Skin epidermis (tissue), 12 donors: ENCODE measurements around the gene ADGRF1.
"Not testable (repeated sequence)": the region's sequence is repeated elsewhere in the genome, so short reads cannot be mapped to it uniquely, and the experiment has no call there.

ENCODE experiments used
- H3K27ac ChIP-seq, 21 experiments: fragments of 200-600 bp; sonication (generic) in 11 of 21; one replicate each; pipeline ENCODE4 v1.5.0; 2020; ENCODE audit warnings: mild to moderate bottlenecking in 3 of 21, inconsistent platforms in 2 of 21, moderate library complexity in 2 of 21
- H3K4me3 ChIP-seq, 7 experiments: fragments of 200-600 bp; sonication (generic) in 2 of 7; one replicate each; pipeline ENCODE4 v1.5.0; 2020; ENCODE audit warnings: inconsistent platforms in 2 of 7, mild to moderate bottlenecking in 2 of 7, moderate library complexity in 1 of 7

The ADGRF1 gene

GRCh38 chr6:47062346-47062745 is 20.2 kb upstream of the ADGRF1 start:
- no peak overlapping the region for H3K4me3 ChIP-seq
- peak overlapping the region in 2 of 21 experiments; percentile 17 to 28 for H3K27ac ChIP-seq

- no peak overlapping the region for H3K4me3 ChIP-seq
- H3K27ac ChIP-seq, result peak overlapping the region in 4 of 21 experiments; percentile 2 to 42 (median 20)
Observed at GRCh38 chr6:47061309-47062300, 19.5 kb upstream of the ADGRF1 start.

- Histone ChIP-seq H3K4me3 (no peak overlapping the region), H3K27ac (no peak overlapping the region)
Observed at GRCh38 chr6:47059216-47059885, 17.2 kb upstream of the ADGRF1 start.

- Histone ChIP-seq H3K27ac (no peak overlapping the region), H3K4me3 (no peak overlapping the region)
Observed at GRCh38 chr6:47057830-47058540, 15.9 kb upstream of the ADGRF1 start.

GRCh38 chr6:47056832-47057231 is 14.7 kb upstream of the ADGRF1 start:
- no peak overlapping the region for H3K27ac ChIP-seq
- no peak overlapping the region for H3K4me3 ChIP-seq

- H3K4me3 ChIP-seq, H3K27ac ChIP-seq: not testable (repeated sequence)
Observed at GRCh38 chr6:47054302-47054701, 12.2 kb upstream of the ADGRF1 start.

GRCh38 chr6:47048638-47049037 is 6.5 kb upstream of the ADGRF1 start:
- H3K4me3 ChIP-seq, result no peak overlapping the region
- no peak overlapping the region for H3K27ac ChIP-seq

- no peak overlapping the region for H3K4me3 ChIP-seq
- no peak overlapping the region for H3K27ac ChIP-seq
Observed at GRCh38 chr6:47047479-47048407, 5.6 kb upstream of the ADGRF1 start.

- Histone ChIP-seq H3K4me3 (no peak overlapping the region), H3K27ac (no peak overlapping the region)
Observed at GRCh38 chr6:47047097-47047478, 5.0 kb upstream of the ADGRF1 start.

GRCh38 chr6:47044397-47044796 is 2.3 kb upstream of the ADGRF1 start:
- Histone ChIP-seq H3K27ac (peak overlapping the region in 3 of 21 experiments; percentile 19 to 55 (median 42)), H3K4me3 (no peak overlapping the region)

GRCh38 chr6:47043286-47043685 is 1.2 kb upstream of the ADGRF1 start:
- no peak overlapping the region for H3K27ac ChIP-seq

GRCh38 chr6:47041741-47042140 is 391 bp downstream of the ADGRF1 start:
- H3K27ac ChIP-seq, result no peak overlapping the region
- no peak overlapping the region for H3K4me3 ChIP-seq

More at GRCh38 chr6:47043286-47043685, 1.2 kb upstream of the ADGRF1 start:
- no peak overlapping the region for H3K4me3 ChIP-seq

- H3K4me3 ChIP-seq, result no peak overlapping the region
- H3K27ac ChIP-seq, result peak overlapping the region in 1 of 21 experiments; percentile 21
Observed at GRCh38 chr6:47034926-47035325, 7.2 kb downstream of the ADGRF1 start.

GRCh38 chr6:47034421-47034820 is 7.7 kb downstream of the ADGRF1 start:
- Histone ChIP-seq H3K4me3 (no peak overlapping the region), H3K27ac (peak overlapping the region in 2 of 21 experiments; percentile 20 to 21)

GRCh38 chr6:47032974-47033765 is 9.0 kb downstream of the ADGRF1 start:
- Histone ChIP-seq H3K4me3 (no peak overlapping the region), H3K27ac (peak overlapping the region in 1 of 21 experiments; percentile 47)

GRCh38 chr6:47031656-47032055 is 10.5 kb downstream of the ADGRF1 start:
- Histone ChIP-seq H3K27ac (no peak overlapping the region), H3K4me3 (no peak overlapping the region)

- Histone ChIP-seq H3K27ac (no peak overlapping the region), H3K4me3 (no peak overlapping the region)
Observed at GRCh38 chr6:47029865-47030561, 12.1 kb downstream of the ADGRF1 start.
